HepG2 (cell line): ENCODE data around the gene PARP1. TPM values are rescaled to one million over a fixed set of nuclear protein-coding genes. Genes with fewer than 3 reads are reported as not detected.

Source experiments
- ATAC-seq: fragments of 200-7000 bp; cut with Tn5 transposase; 3 replicates; pipeline ENCODE4 v1.9.1; 2020; ENCODE audit warnings: mild to moderate bottlenecking, moderate library complexity
- BruUV-seq: library from RNA; stranded (reverse); fragments of 400-500 nt; replicated peaks from 2 replicates; lab custom pipeline; 2021; lab: Mats Ljungman, UMichigan
- CTCF ChIA-PET: fragments of 300-600 bp; formaldehyde crosslinking; extraction: SDS; loops from one replicate; lab custom pipeline; 2021; ENCODE audit warnings: low total read pairs, inconsistent platforms, low intra/inter-chr PET ratio; lab: Yijun Ruan, JAX
- POLR2A ChIA-PET: fragments of 350-600 bp; sonication (Branson Sonifier 250); formaldehyde crosslinking; loops from one replicate; lab custom pipeline; 2020; ENCODE audit warnings: antibody characterized with exemption, inconsistent platforms; lab: Yijun Ruan, JAX
- DNase-seq: peaks from one replicate; pipeline ENCODE4 v3.0.0-alpha.2; 2015; ENCODE audit warnings: low spot score
- FAIRE-seq: peaks from 3 replicates; lab custom pipeline; 2011; peaks lifted over from hg19 to GRCh38; lab: Jason Lieb, UNC
- H2AFZ ChIP-seq: one replicate; pipeline ENCODE4 v1.6.1; 2011; ENCODE audit warnings: low read length, inconsistent platforms
- H3K27ac ChIP-seq: fragments of 300-600 bp; 3 replicates; pipeline ENCODE4 v1.8.0; 2011; ENCODE audit warnings: mixed run types, mild to moderate bottlenecking, mixed read lengths, low read length, inconsistent platforms; ENCODE audit not compliant: insufficient read depth; ENCODE audit errors: extremely low read length
- H3K27me3 ChIP-seq, 2 experiments: fragments of 200-600 bp in 1 of 2; 2 replicates in 1 of 2; 3 replicates in 1 of 2; pipeline versions ENCODE4 v1.6.0 to v1.8.0; 2011; ENCODE audit warnings: low read length in 2 of 2, mild to moderate bottlenecking in 2 of 2, moderate library complexity in 2 of 2, inconsistent platforms in 1 of 2; ENCODE audit not compliant: insufficient read depth in 2 of 2, control insufficient read depth in 1 of 2
- H3K36me3 ChIP-seq, 2 experiments: fragments of 200-600 bp in 1 of 2; replicated peaks in 1 of 2; 2 replicates in 1 of 2; 3 replicates in 1 of 2; pipeline versions ENCODE4 v1.5.1 to v1.8.0; 2011; ENCODE audit warnings: low read length in 2 of 2, inconsistent platforms in 1 of 2; ENCODE audit not compliant: insufficient read depth in 2 of 2, control insufficient read depth in 1 of 2
- H3K4me1 ChIP-seq: 2 replicates; pipeline ENCODE4 v1.5.1; 2012; ENCODE audit warnings: low read length, inconsistent platforms; ENCODE audit not compliant: insufficient read depth
- H3K4me2 ChIP-seq: 2 replicates; pipeline ENCODE4 v1.6.0; 2011; ENCODE audit warnings: low read depth, low read length, inconsistent platforms
- H3K4me3 ChIP-seq, 3 experiments: fragments of 200-600 bp in 1 of 3; sonication (generic), shearing (Covaris generic) in 1 of 3; replicated peaks in 1 of 3; 2 replicates each; pipeline ENCODE4 v1.5.1; 2011 to 2016; ENCODE audit warnings: low read length in 3 of 3, inconsistent platforms in 2 of 3, low read depth in 2 of 3, mild to moderate bottlenecking in 2 of 3, control low read depth in 1 of 3, mixed read lengths in 1 of 3; ENCODE audit not compliant: insufficient read depth in 1 of 3
- H3K79me2 ChIP-seq: one replicate; pipeline ENCODE4 v1.6.1; 2011; ENCODE audit warnings: low read length, inconsistent platforms; ENCODE audit not compliant: insufficient read depth
- H3K9ac ChIP-seq: 2 replicates; pipeline ENCODE4 v1.6.0; 2011; ENCODE audit warnings: mild to moderate bottlenecking, low read depth, low read length, inconsistent platforms; ENCODE audit not compliant: insufficient read depth
- H3K9me3 ChIP-seq: 2 replicates; pipeline ENCODE4 v1.5.1; 2012; ENCODE audit warnings: mild to moderate bottlenecking, low read length
- H4K20me1 ChIP-seq: 2 replicates; pipeline ENCODE4 v1.6.0; 2011; ENCODE audit warnings: inconsistent platforms, mild to moderate bottlenecking, low read length, moderate library complexity; ENCODE audit not compliant: insufficient read depth
- FLYWCH1 ChIP-seq: sonication (generic); formaldehyde crosslinking; IDR thresholded peaks from 2 replicates; pipeline ENCODE4 v1.8.1; 2023; ENCODE audit warnings: mild to moderate bottlenecking, missing genetic modification reagents
- GLI4 ChIP-seq: sonication (generic); formaldehyde crosslinking; IDR thresholded peaks from 2 replicates; pipeline ENCODE4 v1.5.1; 2020; ENCODE audit warnings: missing genetic modification reagents, mild to moderate bottlenecking, moderate library complexity, borderline replicate concordance
- HOXA5 ChIP-seq: sonication (generic); formaldehyde crosslinking; IDR thresholded peaks from 2 replicates; pipeline ENCODE4 v1.4.0; 2020; ENCODE audit warnings: missing genetic modification reagents
- MTA3 ChIP-seq: sonication (generic); formaldehyde crosslinking; IDR thresholded peaks from 2 replicates; pipeline ENCODE4 v1.4.0; 2020; ENCODE audit warnings: missing genetic modification reagents
- NFIC ChIP-seq: IDR thresholded peaks from 2 replicates; pipeline ENCODE4 v1.6.1; 2012; ENCODE audit warnings: mild to moderate bottlenecking, low read length, inconsistent platforms
- SP140L ChIP-seq: sonication (generic); formaldehyde crosslinking; IDR thresholded peaks from 2 replicates; pipeline ENCODE4 v1.4.0; 2020; ENCODE audit warnings: missing genetic modification reagents, borderline replicate concordance
- WGBS: methylation state at CpG from one replicate; pipeline ENCODE4 v1.1.6; 2017; ENCODE audit warnings: low lambda C conversion rate; 5-methylcytosine and 5-hydroxymethylcytosine counted together
- in situ Hi-C: cut with HindIII; loops from 2 replicates; pipeline ENCODE4 v1.10.0; 2017; ENCODE audit warnings: low pct_unique_long_range_greater_than_20kb; ENCODE audit not compliant: extremely low pct_ligation_motif_present
- intact Hi-C: fragments of 100-400 bp; cut with micrococcal nuclease; formaldehyde crosslinking; loops from one replicate; pipeline ENCODE4 v1.10.0; 2022; ENCODE audit not compliant: unreplicated experiment
- polyA plus RNA-seq, 8 experiments: library from polyadenylated mRNA; depleted of rRNA in 3 of 8; stranded (reverse) in 7 of 8; unstranded in 1 of 8; fragments of >200 nt; fragmentation: Illumina TruSeq in 4 of 8; extraction: Trizol in 4 of 8; gene quantifications; 2 replicates each; pipeline versions ENCODE4 v1.2.1 to v1.2.3, GENCODE V29; 2011 to 2016; ENCODE audit warnings: low read depth in 4 of 8, missing spikeins in 1 of 8, mixed read lengths in 1 of 8; ENCODE audit not compliant: insufficient read depth in 1 of 8
- total RNA-seq, 5 experiments: library from RNA; depleted of rRNA; stranded (reverse); fragments of >200 nt; fragmentation: Illumina TruSeq; extraction: Trizol; gene quantifications; 2 replicates each; pipeline ENCODE4 v1.2.3, GENCODE V29; 2016; ENCODE audit warnings: low read depth in 1 of 5
- TF ChIP-seq, protein P1 (sequence below): sonication (generic); formaldehyde crosslinking; IDR thresholded peaks from 2 replicates; pipeline ENCODE4 v1.5.0; 2020; ENCODE audit warnings: mild to moderate bottlenecking, missing genetic modification reagents, borderline replicate concordance
- TF ChIP-seq, protein P2 (sequence below): sonication (generic); formaldehyde crosslinking; IDR thresholded peaks from 2 replicates; pipeline ENCODE4 v1.5.0; 2020; ENCODE audit warnings: missing genetic modification reagents
- TF ChIP-seq, protein P3 (sequence below): sonication (generic); formaldehyde crosslinking; IDR thresholded peaks from 2 replicates; pipeline ENCODE4 v1.5.0; 2020; ENCODE audit warnings: missing genetic modification reagents, mild to moderate bottlenecking, borderline replicate concordance
- TF ChIP-seq, protein P4 (sequence below): sonication (generic); formaldehyde crosslinking; IDR thresholded peaks from 2 replicates; pipeline ENCODE4 v1.9.0; 2022; ENCODE audit warnings: low read depth, missing genetic modification reagents
- TF ChIP-seq, protein P5 (sequence below): sonication (generic); formaldehyde crosslinking; conservative IDR thresholded peaks from 2 replicates; pipeline ENCODE4 v1.5.0; 2020; ENCODE audit warnings: missing genetic modification reagents

Gene PARP1
- total and polyA plus RNA-seq, 2 of the 13 experiments (the other 11 are each of a cell fraction or from before 2014, with no cell fraction given) = 50.1 to 85.2 TPM

DNA sequence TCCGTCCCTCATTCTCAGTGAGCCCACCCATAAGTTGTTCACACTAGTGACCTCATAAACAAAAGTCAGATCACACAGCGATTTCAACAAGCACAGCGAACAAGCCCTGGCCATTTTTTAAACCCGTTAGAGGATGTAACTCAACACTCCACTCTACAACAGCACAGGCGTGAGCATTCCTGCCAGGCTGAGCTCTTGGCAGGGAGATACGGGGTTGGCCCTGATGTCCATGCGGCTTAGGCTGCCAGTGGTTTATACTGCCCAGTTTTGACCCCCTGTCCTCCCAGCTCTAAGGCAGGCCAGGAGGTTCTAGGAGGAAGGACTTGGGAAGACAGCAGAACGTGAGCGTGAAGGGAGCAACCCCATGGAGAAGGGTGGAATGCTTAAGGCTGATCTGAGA lies 35.0 kb downstream of the PARP1 start:
- POLR2A ChIA-PET = no interaction called here
- TF ChIP-seq, protein P1, sequence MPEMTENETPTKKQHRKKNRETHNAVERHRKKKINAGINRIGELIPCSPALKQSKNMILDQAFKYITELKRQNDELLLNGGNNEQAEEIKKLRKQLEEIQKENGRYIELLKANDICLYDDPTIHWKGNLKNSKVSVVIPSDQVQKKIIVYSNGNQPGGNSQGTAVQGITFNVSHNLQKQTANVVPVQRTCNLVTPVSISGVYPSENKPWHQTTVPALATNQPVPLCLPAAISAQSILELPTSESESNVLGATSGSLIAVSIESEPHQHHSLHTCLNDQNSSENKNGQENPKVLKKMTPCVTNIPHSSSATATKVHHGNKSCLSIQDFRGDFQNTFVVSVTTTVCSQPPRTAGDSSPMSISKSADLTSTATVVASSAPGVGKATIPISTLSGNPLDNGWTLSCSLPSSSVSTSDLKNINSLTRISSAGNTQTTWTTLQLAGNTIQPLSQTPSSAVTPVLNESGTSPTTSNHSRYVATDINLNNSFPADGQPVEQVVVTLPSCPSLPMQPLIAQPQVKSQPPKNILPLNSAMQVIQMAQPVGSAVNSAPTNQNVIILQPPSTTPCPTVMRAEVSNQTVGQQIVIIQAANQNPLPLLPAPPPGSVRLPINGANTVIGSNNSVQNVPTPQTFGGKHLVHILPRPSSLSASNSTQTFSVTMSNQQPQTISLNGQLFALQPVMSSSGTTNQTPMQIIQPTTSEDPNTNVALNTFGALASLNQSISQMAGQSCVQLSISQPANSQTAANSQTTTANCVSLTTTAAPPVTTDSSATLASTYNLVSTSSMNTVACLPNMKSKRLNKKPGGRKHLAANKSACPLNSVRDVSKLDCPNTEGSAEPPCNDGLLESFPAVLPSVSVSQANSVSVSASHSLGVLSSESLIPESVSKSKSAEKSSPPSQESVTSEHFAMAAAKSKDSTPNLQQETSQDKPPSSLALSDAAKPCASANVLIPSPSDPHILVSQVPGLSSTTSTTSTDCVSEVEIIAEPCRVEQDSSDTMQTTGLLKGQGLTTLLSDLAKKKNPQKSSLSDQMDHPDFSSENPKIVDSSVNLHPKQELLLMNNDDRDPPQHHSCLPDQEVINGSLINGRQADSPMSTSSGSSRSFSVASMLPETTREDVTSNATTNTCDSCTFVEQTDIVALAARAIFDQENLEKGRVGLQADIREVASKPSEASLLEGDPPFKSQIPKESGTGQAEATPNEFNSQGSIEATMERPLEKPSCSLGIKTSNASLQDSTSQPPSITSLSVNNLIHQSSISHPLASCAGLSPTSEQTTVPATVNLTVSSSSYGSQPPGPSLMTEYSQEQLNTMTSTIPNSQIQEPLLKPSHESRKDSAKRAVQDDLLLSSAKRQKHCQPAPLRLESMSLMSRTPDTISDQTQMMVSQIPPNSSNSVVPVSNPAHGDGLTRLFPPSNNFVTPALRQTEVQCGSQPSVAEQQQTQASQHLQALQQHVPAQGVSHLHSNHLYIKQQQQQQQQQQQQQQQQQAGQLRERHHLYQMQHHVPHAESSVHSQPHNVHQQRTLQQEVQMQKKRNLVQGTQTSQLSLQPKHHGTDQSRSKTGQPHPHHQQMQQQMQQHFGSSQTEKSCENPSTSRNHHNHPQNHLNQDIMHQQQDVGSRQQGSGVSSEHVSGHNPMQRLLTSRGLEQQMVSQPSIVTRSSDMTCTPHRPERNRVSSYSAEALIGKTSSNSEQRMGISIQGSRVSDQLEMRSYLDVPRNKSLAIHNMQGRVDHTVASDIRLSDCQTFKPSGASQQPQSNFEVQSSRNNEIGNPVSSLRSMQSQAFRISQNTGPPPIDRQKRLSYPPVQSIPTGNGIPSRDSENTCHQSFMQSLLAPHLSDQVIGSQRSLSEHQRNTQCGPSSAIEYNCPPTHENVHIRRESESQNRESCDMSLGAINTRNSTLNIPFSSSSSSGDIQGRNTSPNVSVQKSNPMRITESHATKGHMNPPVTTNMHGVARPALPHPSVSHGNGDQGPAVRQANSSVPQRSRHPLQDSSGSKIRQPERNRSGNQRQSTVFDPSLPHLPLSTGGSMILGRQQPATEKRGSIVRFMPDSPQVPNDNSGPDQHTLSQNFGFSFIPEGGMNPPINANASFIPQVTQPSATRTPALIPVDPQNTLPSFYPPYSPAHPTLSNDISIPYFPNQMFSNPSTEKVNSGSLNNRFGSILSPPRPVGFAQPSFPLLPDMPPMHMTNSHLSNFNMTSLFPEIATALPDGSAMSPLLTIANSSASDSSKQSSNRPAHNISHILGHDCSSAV (CRISPR knock-in tag) = no peak
- TF ChIP-seq, protein P2, sequence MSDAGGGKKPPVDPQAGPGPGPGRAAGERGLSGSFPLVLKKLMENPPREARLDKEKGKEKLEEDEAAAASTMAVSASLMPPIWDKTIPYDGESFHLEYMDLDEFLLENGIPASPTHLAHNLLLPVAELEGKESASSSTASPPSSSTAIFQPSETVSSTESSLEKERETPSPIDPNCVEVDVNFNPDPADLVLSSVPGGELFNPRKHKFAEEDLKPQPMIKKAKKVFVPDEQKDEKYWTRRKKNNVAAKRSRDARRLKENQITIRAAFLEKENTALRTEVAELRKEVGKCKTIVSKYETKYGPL (CRISPR knock-in tag) = no peak
- TF ChIP-seq MTA3 (no peak), SP140L (no peak), NFIC (no peak), HOXA5 (CRISPR knock-in tag) (no peak), GLI4 (CRISPR knock-in tag) (no peak), FLYWCH1 (CRISPR knock-in tag) (no peak)
- TF ChIP-seq, protein P3, sequence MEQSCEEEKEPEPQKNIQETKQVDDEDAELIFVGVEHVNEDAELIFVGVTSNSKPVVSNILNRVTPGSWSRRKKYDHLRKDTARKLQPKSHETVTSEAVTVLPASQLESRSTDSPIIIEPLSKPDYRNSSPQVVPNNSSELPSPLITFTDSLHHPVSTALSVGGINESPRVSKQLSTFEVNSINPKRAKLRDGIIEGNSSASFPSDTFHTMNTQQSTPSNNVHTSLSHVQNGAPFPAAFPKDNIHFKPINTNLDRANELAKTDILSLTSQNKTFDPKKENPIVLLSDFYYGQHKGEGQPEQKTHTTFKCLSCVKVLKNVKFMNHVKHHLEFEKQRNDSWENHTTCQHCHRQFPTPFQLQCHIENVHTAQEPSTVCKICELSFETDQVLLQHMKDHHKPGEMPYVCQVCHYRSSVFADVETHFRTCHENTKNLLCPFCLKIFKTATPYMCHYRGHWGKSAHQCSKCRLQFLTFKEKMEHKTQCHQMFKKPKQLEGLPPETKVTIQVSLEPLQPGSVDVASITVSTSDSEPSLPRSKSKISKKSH (CRISPR knock-in tag) = no peak
- TF ChIP-seq, protein P4, sequence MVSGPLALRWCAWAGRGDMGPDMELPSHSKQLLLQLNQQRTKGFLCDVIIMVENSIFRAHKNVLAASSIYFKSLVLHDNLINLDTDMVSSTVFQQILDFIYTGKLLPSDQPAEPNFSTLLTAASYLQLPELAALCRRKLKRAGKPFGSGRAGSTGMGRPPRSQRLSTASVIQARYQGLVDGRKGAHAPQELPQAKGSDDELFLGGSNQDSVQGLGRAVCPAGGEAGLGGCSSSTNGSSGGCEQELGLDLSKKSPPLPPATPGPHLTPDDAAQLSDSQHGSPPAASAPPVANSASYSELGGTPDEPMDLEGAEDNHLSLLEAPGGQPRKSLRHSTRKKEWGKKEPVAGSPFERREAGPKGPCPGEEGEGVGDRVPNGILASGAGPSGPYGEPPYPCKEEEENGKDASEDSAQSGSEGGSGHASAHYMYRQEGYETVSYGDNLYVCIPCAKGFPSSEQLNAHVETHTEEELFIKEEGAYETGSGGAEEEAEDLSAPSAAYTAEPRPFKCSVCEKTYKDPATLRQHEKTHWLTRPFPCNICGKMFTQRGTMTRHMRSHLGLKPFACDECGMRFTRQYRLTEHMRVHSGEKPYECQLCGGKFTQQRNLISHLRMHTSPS = no peak
- TF ChIP-seq, protein P5, sequence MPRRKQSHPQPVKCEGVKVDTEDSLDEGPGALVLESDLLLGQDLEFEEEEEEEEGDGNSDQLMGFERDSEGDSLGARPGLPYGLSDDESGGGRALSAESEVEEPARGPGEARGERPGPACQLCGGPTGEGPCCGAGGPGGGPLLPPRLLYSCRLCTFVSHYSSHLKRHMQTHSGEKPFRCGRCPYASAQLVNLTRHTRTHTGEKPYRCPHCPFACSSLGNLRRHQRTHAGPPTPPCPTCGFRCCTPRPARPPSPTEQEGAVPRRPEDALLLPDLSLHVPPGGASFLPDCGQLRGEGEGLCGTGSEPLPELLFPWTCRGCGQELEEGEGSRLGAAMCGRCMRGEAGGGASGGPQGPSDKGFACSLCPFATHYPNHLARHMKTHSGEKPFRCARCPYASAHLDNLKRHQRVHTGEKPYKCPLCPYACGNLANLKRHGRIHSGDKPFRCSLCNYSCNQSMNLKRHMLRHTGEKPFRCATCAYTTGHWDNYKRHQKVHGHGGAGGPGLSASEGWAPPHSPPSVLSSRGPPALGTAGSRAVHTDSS = no peak

More for the DNA sequence above, 35.0 kb downstream of the PARP1 start:
- 95% methylated on average over 9 of the region's 9 CpGs for WGBS
- no peaks in the 10 kb centered on the region for H3K9me3 ChIP-seq
- H3K27me3 ChIP-seq = no peaks in the 10 kb centered on the region
- H3K9ac ChIP-seq = no peak overlapping the region
- no TSS peak for BruUV-seq
- no peak overlapping the region for H3K27ac ChIP-seq
- no peaks in the 10 kb centered on the region for H4K20me1 ChIP-seq
- no peak for ATAC-seq
- no peak overlapping the region for H2AFZ ChIP-seq
- no peaks in the 10 kb centered on the region for H3K4me1 ChIP-seq
- H3K4me2 ChIP-seq = no peak overlapping the region
- H3K36me3 ChIP-seq = peaks cover 38 to 89% of the 10 kb centered on the region in 2 experiments
- DNase-seq = no peak
- no peak overlapping the region for H3K4me3 ChIP-seq
- in situ Hi-C loops (no loop called here), intact Hi-C loops (no loop called here)
- H3K79me2 ChIP-seq = no peaks in the 10 kb centered on the region
- FAIRE-seq = no peak
- CTCF ChIA-PET = no interaction called here
